ENCODE measurements around the gene GMPS.
"Not testable (repeated sequence)": the region's sequence is repeated elsewhere in the genome, so short reads cannot be mapped to it uniquely, and the experiment has no call there.

- TF ChIP-seq CTCF, EP300, POLR2A, POLR2AphosphoS5 (IDR thresholded peaks at IDR 0.05): not testable (repeated sequence)
Measured at GRCh38 chr3:155961044-155961443, 90.6 kb downstream of the GMPS start.

All from gastroesophageal sphincter (tissue), 3 donors.